Mononuclear cell (primary cell): ENCODE results near the gene DCAF17. TPM values are rescaled to one million over a fixed set of nuclear protein-coding genes. Genes with fewer than 3 reads are reported as not detected.
A peak's percentile ranks its signal among the peaks of the same experiment; 100 is the strongest.
"Not testable (repeated sequence)": the region's sequence is repeated elsewhere in the genome, so short reads cannot be mapped to it uniquely, and the experiment has no call there.

Experiments
- H3K27me3 ChIP-seq: 2 replicates; pipeline ENCODE4 v1.6.0; 2011; ENCODE audit warnings: low read length, control low read depth; ENCODE audit not compliant: insufficient read depth
- H3K4me1 ChIP-seq: 2 replicates; pipeline ENCODE4 v1.5.1; 2011; ENCODE audit warnings: mild to moderate bottlenecking, low read length, control low read depth; ENCODE audit not compliant: insufficient read depth
- H3K4me3 ChIP-seq: 2 replicates; pipeline ENCODE4 v1.5.1; 2011; ENCODE audit warnings: mild to moderate bottlenecking, low read length, moderate library complexity
- H3K9me3 ChIP-seq: 2 replicates; pipeline ENCODE4 v1.5.1; 2011; ENCODE audit warnings: low read depth, mild to moderate bottlenecking, control low read depth, low read length
- total RNA-seq: library from RNA; depleted of rRNA; stranded (reverse); fragments of >200 nt; gene quantifications from one replicate; pipeline ENCODE4 v1.2.3, GENCODE V29; 2012

Gene DCAF17
- total RNA-seq, 1 donor, result 19.5 TPM

GRCh38 chr2:171524018-171524401 lies 90.0 kb downstream of the DCAF17 start:
- Histone ChIP-seq H3K27me3 (peaks cover 10% of the 10 kb centered on the region), H3K4me1 (peaks cover 30% of the 10 kb centered on the region), H3K4me3 (peak overlapping the region; percentile 50), H3K9me3 (no peaks in the 10 kb centered on the region)

- Histone ChIP-seq H3K9me3 (no peaks in the 10 kb centered on the region), H3K4me1 (peaks cover 11% of the 10 kb centered on the region), H3K4me3 (no peak overlapping the region), H3K27me3 (no peaks in the 10 kb centered on the region)
Measured at GRCh38 chr2:171529914-171530313, 95.9 kb downstream of the DCAF17 start.

GRCh38 chr2:171530378-171530777 lies 96.4 kb downstream of the DCAF17 start:
- H3K4me1 ChIP-seq, result peaks cover 11% of the 10 kb centered on the region
- no peaks in the 10 kb centered on the region for H3K27me3 ChIP-seq
- H3K9me3 ChIP-seq, result no peaks in the 10 kb centered on the region
- H3K4me3 ChIP-seq, result no peak overlapping the region

GRCh38 chr2:171530859-171531258 lies 96.8 kb downstream of the DCAF17 start:
- H3K4me3 ChIP-seq, H3K9me3 ChIP-seq, H3K27me3 ChIP-seq: not testable (repeated sequence)
- peaks cover 11% of the 10 kb centered on the region for H3K4me1 ChIP-seq

- Histone ChIP-seq H3K4me1 (peaks cover 11% of the 10 kb centered on the region), H3K4me3 (no peak overlapping the region), H3K27me3 (no peaks in the 10 kb centered on the region), H3K9me3 (no peaks in the 10 kb centered on the region)
Measured at GRCh38 chr2:171531291-171531690, 97.3 kb downstream of the DCAF17 start.

- Histone ChIP-seq H3K9me3 (no peaks in the 10 kb centered on the region), H3K4me1 (peaks cover 11% of the 10 kb centered on the region), H3K27me3 (no peaks in the 10 kb centered on the region), H3K4me3 (no peak overlapping the region)
Measured at GRCh38 chr2:171531836-171532450, 97.9 kb downstream of the DCAF17 start.

- H3K27me3 ChIP-seq, result no peaks in the 10 kb centered on the region
- peaks cover 11% of the 10 kb centered on the region for H3K4me1 ChIP-seq
- no peaks in the 10 kb centered on the region for H3K9me3 ChIP-seq
- H3K4me3 ChIP-seq, result no peak overlapping the region
Measured at GRCh38 chr2:171533331-171533730, 99.3 kb downstream of the DCAF17 start.

Other genes with a start within 250 kb of the DCAF17 start
- gene METTL8, start 236 bp upstream of the DCAF17 start, total RNA-seq, result 19.0 TPM
- gene CYBRD1, start 88.2 kb downstream of the DCAF17 start, total RNA-seq, result 7.5 TPM